H9 (cell line): Measurements from ENCODE around the gene TAOK3. TPM values are rescaled to one million over a fixed set of nuclear protein-coding genes. Genes with fewer than 3 reads are reported as not detected.

Experiments
- DNase-seq: peaks from one replicate; pipeline ENCODE4 v3.0.0-alpha.2; 2017
- H2AFZ ChIP-seq: one replicate; pipeline ENCODE4 v1.6.1; 2013; ENCODE audit warnings: mild to moderate bottlenecking, low read length, control low read depth, moderate library complexity
- H2AK5ac ChIP-seq: 2 replicates; pipeline ENCODE4 v1.6.1; 2013; ENCODE audit warnings: low read length, control low read depth, mixed read lengths; ENCODE audit not compliant: insufficient read length
- H2BK120ac ChIP-seq: one replicate; pipeline ENCODE4 v1.6.1; 2013; ENCODE audit warnings: low read depth, mild to moderate bottlenecking, low read length, control low read depth, inconsistent platforms; ENCODE audit not compliant: poor library complexity, severe bottlenecking
- H2BK12ac ChIP-seq: 2 replicates; pipeline ENCODE4 v1.6.1; 2013; ENCODE audit warnings: low read length, control low read depth, mixed read lengths, low read depth; ENCODE audit not compliant: insufficient read length
- H2BK15ac ChIP-seq: 2 replicates; pipeline ENCODE4 v1.6.1; 2013; ENCODE audit warnings: low read depth, low read length, control low read depth
- H2BK20ac ChIP-seq: one replicate; pipeline ENCODE4 v1.6.1; 2013; ENCODE audit warnings: low read depth, mild to moderate bottlenecking, low read length, control low read depth, inconsistent platforms; ENCODE audit not compliant: poor library complexity, severe bottlenecking
- H2BK5ac ChIP-seq: 2 replicates; pipeline ENCODE4 v1.6.1; 2013; ENCODE audit warnings: low read length, control low read depth, mixed read lengths; ENCODE audit not compliant: insufficient read length
- H3K14ac ChIP-seq: 2 replicates; pipeline ENCODE4 v1.6.1; 2013; ENCODE audit warnings: low read length, control low read depth; ENCODE audit not compliant: insufficient read depth
- H3K18ac ChIP-seq: 2 replicates; pipeline ENCODE4 v1.6.1; 2013; ENCODE audit warnings: low read depth, mild to moderate bottlenecking, mixed read lengths, low read length, control low read depth; ENCODE audit not compliant: insufficient read length
- H3K23ac ChIP-seq: 2 replicates; pipeline ENCODE4 v1.6.1; 2013; ENCODE audit warnings: low read length, control low read depth, mixed read lengths, low read depth; ENCODE audit not compliant: insufficient read length
- H3K23me2 ChIP-seq: 2 replicates; pipeline ENCODE4 v1.6.1; 2013; ENCODE audit warnings: low read depth, mild to moderate bottlenecking, mixed read lengths, low read length, control low read depth; ENCODE audit not compliant: insufficient read length, poor library complexity, severe bottlenecking
- H3K27ac ChIP-seq: 2 replicates; pipeline ENCODE4 v1.5.1; 2013; ENCODE audit warnings: low read length, control low read depth, mixed read lengths, low read depth; ENCODE audit not compliant: insufficient read length
- H3K27me3 ChIP-seq: 2 replicates; pipeline ENCODE4 v1.6.1; 2013; ENCODE audit warnings: low read length, control low read depth, inconsistent platforms; ENCODE audit not compliant: insufficient read depth
- H3K4ac ChIP-seq: 2 replicates; pipeline ENCODE4 v1.6.1; 2013; ENCODE audit warnings: low read depth, mild to moderate bottlenecking, control low read depth, inconsistent platforms, low read length, moderate library complexity
- H3K4me1 ChIP-seq: 2 replicates; pipeline ENCODE4 v1.6.1; 2013; ENCODE audit warnings: low read length, control low read depth, inconsistent platforms; ENCODE audit not compliant: insufficient read depth
- H3K4me2 ChIP-seq: 2 replicates; pipeline ENCODE4 v1.6.1; 2013; ENCODE audit warnings: low read length, control low read depth, mixed read lengths; ENCODE audit not compliant: insufficient read length, insufficient read depth
- H3K56ac ChIP-seq: 2 replicates; pipeline ENCODE4 v1.6.1; 2013; ENCODE audit warnings: low read depth, mild to moderate bottlenecking, mixed read lengths, low read length, control low read depth; ENCODE audit not compliant: insufficient read length
- H3K79me1 ChIP-seq: 2 replicates; pipeline ENCODE4 v1.6.1; 2013; ENCODE audit warnings: low read depth, mild to moderate bottlenecking, moderate library complexity, low read length, control low read depth, inconsistent platforms; ENCODE audit not compliant: insufficient read depth, poor library complexity, severe bottlenecking
- H3K79me2 ChIP-seq: 2 replicates; pipeline ENCODE4 v1.6.1; 2013; ENCODE audit warnings: low read length, control low read depth, inconsistent platforms; ENCODE audit not compliant: insufficient read depth
- H3K9ac ChIP-seq: 2 replicates; pipeline ENCODE4 v1.6.1; 2013; ENCODE audit warnings: low read length, control low read depth, mixed read lengths; ENCODE audit not compliant: insufficient read length; ENCODE audit errors: extremely low read depth
- H3K9me3 ChIP-seq: one replicate; pipeline ENCODE4 v1.6.1; 2013; ENCODE audit warnings: low read depth, low read length, inconsistent platforms; ENCODE audit not compliant: control insufficient read depth
- H3T11ph ChIP-seq: one replicate; pipeline ENCODE4 v1.6.1; 2013; ENCODE audit warnings: mild to moderate bottlenecking, low read length, control low read depth, inconsistent platforms
- H4K20me1 ChIP-seq: one replicate; pipeline ENCODE4 v1.6.1; 2013; ENCODE audit not compliant: control insufficient read depth, insufficient read length, insufficient read depth
- H4K5ac ChIP-seq: 2 replicates; pipeline ENCODE4 v1.6.1; 2013; ENCODE audit warnings: low read depth, mild to moderate bottlenecking, mixed read lengths, low read length, control low read depth; ENCODE audit not compliant: insufficient read length
- H4K8ac ChIP-seq: replicated peaks from 2 replicates; pipeline ENCODE4 v1.6.1; 2013; ENCODE audit warnings: low read length, control low read depth, mixed read lengths, low read depth; ENCODE audit not compliant: insufficient read length
- H4K91ac ChIP-seq: 2 replicates; pipeline ENCODE4 v1.6.1; 2013; ENCODE audit warnings: low read depth, mild to moderate bottlenecking, moderate library complexity, mixed read lengths, low read length, control low read depth; ENCODE audit not compliant: insufficient read length
- H3K27ac Mint-ChIP-seq, 3 experiments: 2 replicates in 2 of 3; 3 replicates in 1 of 3; pipeline ENCODE4 v1.8.0; 2020 to 2021; ENCODE audit warnings: mixed read lengths in 3 of 3, mild to moderate bottlenecking in 1 of 3, moderate library complexity in 1 of 3
- H3K27me3 Mint-ChIP-seq: 2 replicates; pipeline ENCODE4 v1.8.0; 2021; ENCODE audit warnings: low read depth, mild to moderate bottlenecking, moderate library complexity, mixed read lengths
- H3K36me3 Mint-ChIP-seq, 3 experiments: 2 replicates in 2 of 3; 3 replicates in 1 of 3; pipeline ENCODE4 v1.8.0; 2020 to 2021; ENCODE audit warnings: low read depth in 3 of 3, mixed read lengths in 3 of 3; ENCODE audit not compliant: insufficient read depth in 1 of 3
- H3K4me1 Mint-ChIP-seq, 2 experiments: 2 replicates each; pipeline ENCODE4 v1.8.0; 2020; ENCODE audit warnings: mixed read lengths in 2 of 2
- H3K4me3 Mint-ChIP-seq, 2 experiments: 2 replicates in 1 of 2; 3 replicates in 1 of 2; pipeline ENCODE4 v1.8.0; 2020 to 2021; ENCODE audit warnings: mild to moderate bottlenecking in 2 of 2, mixed read lengths in 2 of 2, moderate library complexity in 1 of 2
- H3K9me3 Mint-ChIP-seq, 2 experiments: 2 replicates in 1 of 2; 3 replicates in 1 of 2; pipeline ENCODE4 v1.8.0; 2020; ENCODE audit warnings: mild to moderate bottlenecking in 2 of 2, mixed read lengths in 2 of 2, moderate library complexity in 1 of 2
- CTCF ChIP-seq: fragments of 200-600 bp; sonication (generic); conservative IDR thresholded peaks from 3 replicates; pipeline ENCODE4 v1.8.0; 2021; ENCODE audit warnings: antibody characterized with exemption, mild to moderate bottlenecking
- WGBS: extraction: QIAGEN DNeasy Blood & Tissue Kit; methylation state at CpG from one replicate; pipeline ENCODE4 v1.1.7; 2013; ENCODE audit warnings: missing lambda C conversion rate, low lambda C conversion rate, mixed read lengths; ENCODE audit not compliant: insufficient read length; ENCODE audit errors: extremely low coverage; 5-methylcytosine and 5-hydroxymethylcytosine counted together
- total RNA-seq: library from RNA; stranded (reverse); gene quantifications from 2 replicates; pipeline ENCODE4 v1.2.1, GENCODE V29; 2021

Gene TAOK3
- total RNA-seq, 1 experiment from 2014 or later, result 5.2 TPM

GRCh38 chr12:118109088-118109487 is 263.6 kb downstream of the TAOK3 start:
- H3K23ac ChIP-seq, result no peak overlapping the region
- Mint-ChIP-seq H3K27ac (no peak overlapping the region), H3K36me3 (peaks cover 0 to 5% (median 0%) of the 10 kb centered on the region in 3 experiments; a peak in 1 of 7 replicates), H3K27me3 (no peaks in the 10 kb centered on the region), H3K4me3 (no peak overlapping the region), H3K4me1 (peaks cover 13 to 14% of the 10 kb centered on the region in 2 experiments), H3K9me3 (peaks cover 4 to 5% of the 10 kb centered on the region in 2 experiments; a peak in 1 of 5 replicates)
- no peaks in the 10 kb centered on the region for H3K27me3 ChIP-seq
- no peak overlapping the region for H2AFZ ChIP-seq
- no peak for TF ChIP-seq CTCF
- H2BK120ac ChIP-seq, result no peak overlapping the region
- no peaks in the 10 kb centered on the region for H4K20me1 ChIP-seq
- H3K56ac ChIP-seq, result no peak overlapping the region
- no peak overlapping the region for H3K27ac ChIP-seq
- H3K18ac ChIP-seq, result no peak overlapping the region
- no peaks in the 10 kb centered on the region for H3K9me3 ChIP-seq
- no peaks in the 10 kb centered on the region for H3K79me1 ChIP-seq
- no peak overlapping the region for H3T11ph ChIP-seq
- no peaks in the 10 kb centered on the region; the same call in 1 of the 2 replicates for H3K4me1 ChIP-seq
- DNase-seq, result no peak
- no peak overlapping the region for H2BK15ac ChIP-seq
- WGBS, result no CpG with 5 or more reads among the region's 1 CpG
- H4K5ac ChIP-seq, result no peak overlapping the region
- H2BK20ac ChIP-seq, result no peak overlapping the region
- H2BK12ac ChIP-seq, result no peak overlapping the region
- H3K23me2 ChIP-seq, result peaks cover 3% of the 10 kb centered on the region
- no peak overlapping the region for H2AK5ac ChIP-seq
- no peak overlapping the region for H3K14ac ChIP-seq
- no peak overlapping the region for H3K4ac ChIP-seq
- H4K8ac ChIP-seq, result no peak overlapping the region
- H2BK5ac ChIP-seq, result no peak overlapping the region
- H3K9ac ChIP-seq, result no peak overlapping the region
- H3K4me2 ChIP-seq, result no peak overlapping the region
- no peak overlapping the region for H4K91ac ChIP-seq
- no peaks in the 10 kb centered on the region for H3K79me2 ChIP-seq
